Measurements from ENCODE around the gene SRGAP2.
"Not testable (repeated sequence)": the region's sequence is repeated elsewhere in the genome, so short reads cannot be mapped to it uniquely, and the experiment has no call there.

- TF ChIP-seq CTCF, POLR2A (IDR thresholded peaks at IDR 0.05): not testable (repeated sequence)
Observed at GRCh38 chr1:206229286-206229685, 25.9 kb downstream of the SRGAP2 start.

Measured in right lobe of liver (tissue), 4 donors.